ENCODE results near the gene PAMR1. TPM values are rescaled to one million over a fixed set of nuclear protein-coding genes. Genes with fewer than 3 reads are reported as not detected.

Gene PAMR1
- total RNA-seq, 4 donors from 2014 or later: 2.6 to 15.6 (median 6.0) TPM

DNA sequence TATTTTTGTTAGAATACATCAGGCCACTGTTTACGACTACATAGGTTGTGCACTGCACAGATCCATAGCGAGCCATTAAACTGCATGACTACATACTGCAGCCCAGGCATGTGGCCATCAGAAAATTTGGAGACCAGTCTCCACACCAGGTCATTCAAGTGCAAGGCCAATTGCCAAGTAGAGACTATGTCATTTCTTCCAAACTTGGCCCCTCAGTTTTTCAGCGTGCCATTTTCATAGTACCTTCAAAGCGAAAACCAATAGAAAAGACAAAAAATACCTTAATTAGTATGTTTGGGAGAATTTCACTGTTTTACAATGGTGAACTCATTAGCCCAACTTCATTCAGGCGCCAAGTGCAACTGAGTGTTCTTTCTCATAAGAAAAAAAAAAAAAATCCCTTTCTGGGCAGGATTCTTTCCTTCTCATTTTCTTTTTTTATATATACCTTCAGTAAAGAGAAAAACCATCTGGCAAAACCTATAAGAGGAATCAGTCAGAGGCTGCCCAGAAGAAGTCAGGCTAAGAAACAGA lies 30.4 kb downstream of the PAMR1 start:
- TF ChIP-seq, protein P1, sequence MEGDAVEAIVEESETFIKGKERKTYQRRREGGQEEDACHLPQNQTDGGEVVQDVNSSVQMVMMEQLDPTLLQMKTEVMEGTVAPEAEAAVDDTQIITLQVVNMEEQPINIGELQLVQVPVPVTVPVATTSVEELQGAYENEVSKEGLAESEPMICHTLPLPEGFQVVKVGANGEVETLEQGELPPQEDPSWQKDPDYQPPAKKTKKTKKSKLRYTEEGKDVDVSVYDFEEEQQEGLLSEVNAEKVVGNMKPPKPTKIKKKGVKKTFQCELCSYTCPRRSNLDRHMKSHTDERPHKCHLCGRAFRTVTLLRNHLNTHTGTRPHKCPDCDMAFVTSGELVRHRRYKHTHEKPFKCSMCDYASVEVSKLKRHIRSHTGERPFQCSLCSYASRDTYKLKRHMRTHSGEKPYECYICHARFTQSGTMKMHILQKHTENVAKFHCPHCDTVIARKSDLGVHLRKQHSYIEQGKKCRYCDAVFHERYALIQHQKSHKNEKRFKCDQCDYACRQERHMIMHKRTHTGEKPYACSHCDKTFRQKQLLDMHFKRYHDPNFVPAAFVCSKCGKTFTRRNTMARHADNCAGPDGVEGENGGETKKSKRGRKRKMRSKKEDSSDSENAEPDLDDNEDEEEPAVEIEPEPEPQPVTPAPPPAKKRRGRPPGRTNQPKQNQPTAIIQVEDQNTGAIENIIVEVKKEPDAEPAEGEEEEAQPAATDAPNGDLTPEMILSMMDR (IDR thresholded peaks at IDR 0.05; ENCODE audit: low read depth): no peak

GRCh38 chr11:35491231-35491871 lies 34.1 kb downstream of the PAMR1 start:
- TF ChIP-seq, protein P1 (IDR thresholded peaks at IDR 0.05; ENCODE audit: low read depth): no peak

- TF ChIP-seq, protein P1 (IDR thresholded peaks at IDR 0.05; ENCODE audit: low read depth): no peak
Measured at GRCh38 chr11:35488117-35488516, 37.3 kb downstream of the PAMR1 start.

DNA sequence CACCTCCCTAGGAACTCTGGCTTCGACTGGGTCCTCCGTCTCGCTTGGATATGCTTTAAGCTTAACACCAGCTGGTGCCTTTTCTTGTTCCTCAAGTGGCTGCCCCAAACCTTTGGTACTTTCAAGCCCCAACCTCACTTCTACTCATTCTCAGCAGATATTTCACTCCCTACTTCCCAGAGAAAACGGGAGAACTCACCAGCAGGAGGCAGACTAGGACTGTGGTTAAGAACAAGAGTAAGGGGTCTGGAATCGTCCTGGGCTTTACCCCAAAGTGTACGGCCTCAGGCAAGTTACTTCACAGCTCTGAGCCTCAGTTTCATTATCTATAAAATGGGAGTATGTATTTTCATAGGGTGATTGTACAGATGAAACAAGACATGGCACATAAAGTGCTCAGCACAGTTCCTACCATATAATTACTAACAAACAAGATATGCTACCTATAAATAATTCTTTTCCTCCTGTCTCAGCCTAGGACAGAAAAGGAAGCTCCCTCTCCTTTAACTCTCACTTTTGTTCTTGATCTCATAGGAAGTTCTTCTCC lies 37.8 kb downstream of the PAMR1 start:
- TF ChIP-seq, protein P1 (IDR thresholded peaks at IDR 0.05; ENCODE audit: low read depth): no peak

- TF ChIP-seq, protein P1 (IDR thresholded peaks at IDR 0.05; ENCODE audit: low read depth): no peak
Measured at GRCh38 chr11:35486934-35487333, 38.5 kb downstream of the PAMR1 start.

DNA sequence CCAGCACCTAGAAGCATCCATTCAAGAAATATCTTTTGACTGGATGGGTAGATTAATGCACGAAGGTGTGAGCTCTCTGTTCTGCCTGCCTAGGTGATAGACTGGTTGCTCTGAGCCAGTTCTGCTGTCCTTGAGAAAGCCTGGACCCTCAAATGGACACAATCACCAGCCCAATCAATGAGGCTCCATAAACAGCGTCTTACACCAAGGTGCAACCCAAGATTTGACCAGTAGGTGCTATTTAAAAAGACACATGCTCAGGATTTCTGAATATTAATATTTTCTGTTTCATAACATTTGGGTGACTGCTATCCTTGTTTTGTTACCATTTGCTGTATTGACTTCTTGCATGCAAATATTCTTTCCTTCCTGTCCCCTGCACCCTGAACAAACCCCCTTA lies 39.0 kb downstream of the PAMR1 start:
- TF ChIP-seq, protein P1 (IDR thresholded peaks at IDR 0.05; ENCODE audit: low read depth): no peak

- TF ChIP-seq, protein P1 (IDR thresholded peaks at IDR 0.05; ENCODE audit: low read depth): no peak
Measured at GRCh38 chr11:35485656-35486322, 39.6 kb downstream of the PAMR1 start.
